Pulmonary artery endothelial cell (primary cell): Measurements from ENCODE around the gene TRH. TPM values are rescaled to one million over a fixed set of nuclear protein-coding genes. Genes with fewer than 3 reads are reported as not detected.

Source experiments
- DNase-seq: peaks from one replicate; pipeline ENCODE4 v3.0.0-alpha.2; 2011; ENCODE audit warnings: low read depth, low spot score
- total RNA-seq: library from RNA; depleted of rRNA; stranded (reverse); fragments of >200 nt; gene quantifications from 2 replicates; pipeline ENCODE4 v1.2.3, GENCODE V29; 2014

TRH gene
- not detected in 2 replicates for total RNA-seq

GRCh38 chr3:129974564-129974832 lies at the start of gene TRH:
Gene TRH (plus strand): TSS chr3:129974720. CDS start chr3:129975817, 1,097 bp downstream.
- DNase-seq = no peak

- DNase-seq = no peak
These were observed 47.4 kb upstream of the TRH start for GRCh38 chr3:129927072-129927471.

GRCh38 chr3:129929383-129929782 lies 45.1 kb upstream of the TRH start:
- DNase-seq = no peak

- DNase-seq = no peak
These were observed 41.0 kb upstream of the TRH start for GRCh38 chr3:129933471-129933870.

- no peak for DNase-seq
These were observed 40.0 kb upstream of the TRH start for GRCh38 chr3:129934234-129935123.

- peak; percentile 11 for DNase-seq
These were observed 37.8 kb upstream of the TRH start for GRCh38 chr3:129936757-129937156.

GRCh38 chr3:129937717-129938116 lies 36.8 kb upstream of the TRH start:
- DNase-seq = no peak

GRCh38 chr3:129938140-129938930 lies 36.2 kb upstream of the TRH start:
- DNase-seq = no peak

GRCh38 chr3:129940086-129940485 lies 34.4 kb upstream of the TRH start:
- DNase-seq = no peak

- DNase-seq = peak; percentile 8
These were observed 32.2 kb upstream of the TRH start for GRCh38 chr3:129942296-129942695.

GRCh38 chr3:129943020-129943419 lies 31.5 kb upstream of the TRH start:
- no peak for DNase-seq

GRCh38 chr3:129944709-129945108 lies 29.8 kb upstream of the TRH start:
- no peak for DNase-seq

- DNase-seq = no peak
These were observed 26.8 kb upstream of the TRH start for GRCh38 chr3:129947538-129948240.

- no peak for DNase-seq
These were observed 24.0 kb upstream of the TRH start for GRCh38 chr3:129950318-129951046.

GRCh38 chr3:129952556-129953355 lies 21.8 kb upstream of the TRH start:
- no peak for DNase-seq

GRCh38 chr3:129953621-129954020 lies 20.9 kb upstream of the TRH start:
- DNase-seq = no peak

- no peak for DNase-seq
These were observed 20.0 kb upstream of the TRH start for GRCh38 chr3:129954514-129954913.

- no peak for DNase-seq
These were observed 17.6 kb upstream of the TRH start for GRCh38 chr3:129956936-129957335.

GRCh38 chr3:129958755-129959154 lies 15.8 kb upstream of the TRH start:
- DNase-seq = no peak

GRCh38 chr3:129961141-129961541 lies 13.4 kb upstream of the TRH start:
- DNase-seq = no peak

GRCh38 chr3:129962600-129962999 lies 11.9 kb upstream of the TRH start:
- no peak for DNase-seq
